ENCODE measurements around the gene HPN. TPM values are rescaled to one million over a fixed set of nuclear protein-coding genes. Genes with fewer than 3 reads are reported as not detected.
"Not testable (repeated sequence)": the region's sequence is repeated elsewhere in the genome, so short reads cannot be mapped to it uniquely, and the experiment has no call there.

HPN gene
- total RNA-seq, 1 donor from 2014 or later, result not detected

GRCh38 chr19:34997071-34997617 lies 44.4 kb upstream of the HPN start:
- no peaks in the 10 kb centered on the region for H3K9me3 Mint-ChIP-seq (ENCODE audit: unreplicated experiment)
- H3K4me1 Mint-ChIP-seq (ENCODE audit: unreplicated experiment), result peaks cover 41% of the 10 kb centered on the region
- peak overlapping the region; percentile 78 for H3K27ac Mint-ChIP-seq (ENCODE audit: unreplicated experiment)
- TF ChIP-seq CTCF (IDR thresholded peaks at IDR 0.05), result no peak
- H3K27me3 Mint-ChIP-seq (ENCODE audit: unreplicated experiment), result no peaks in the 10 kb centered on the region
- no peaks in the 10 kb centered on the region for H3K36me3 Mint-ChIP-seq (ENCODE audit: unreplicated experiment)
- no peak for DNase-seq (ENCODE audit: extremely low spot score, unreplicated experiment)
- H3K4me3 Mint-ChIP-seq (ENCODE audit: unreplicated experiment), result peak overlapping the region; percentile 22

GRCh38 chr19:34998224-34998623 lies 43.3 kb upstream of the HPN start:
- Mint-ChIP-seq H3K4me1 (ENCODE audit: unreplicated experiment) (peaks cover 49% of the 10 kb centered on the region), H3K27ac (ENCODE audit: unreplicated experiment) (peak overlapping the region; percentile 95)
- not testable (repeated sequence) for H3K36me3 Mint-ChIP-seq (ENCODE audit: unreplicated experiment); DNase-seq (ENCODE audit: extremely low spot score, unreplicated experiment); H3K4me3 Mint-ChIP-seq (ENCODE audit: unreplicated experiment); H3K9me3 Mint-ChIP-seq (ENCODE audit: unreplicated experiment); H3K27me3 Mint-ChIP-seq (ENCODE audit: unreplicated experiment)

- Mint-ChIP-seq H3K36me3 (ENCODE audit: unreplicated experiment) (no peaks in the 10 kb centered on the region), H3K27ac (ENCODE audit: unreplicated experiment) (peak overlapping the region; percentile 95), H3K9me3 (ENCODE audit: unreplicated experiment) (no peaks in the 10 kb centered on the region), H3K4me1 (ENCODE audit: unreplicated experiment) (peaks cover 54% of the 10 kb centered on the region), H3K27me3 (ENCODE audit: unreplicated experiment) (no peaks in the 10 kb centered on the region), H3K4me3 (ENCODE audit: unreplicated experiment) (peak overlapping the region; percentile 79)
- no peak for DNase-seq (ENCODE audit: extremely low spot score, unreplicated experiment)
- no peak for TF ChIP-seq CTCF (IDR thresholded peaks at IDR 0.05)
Observed at GRCh38 chr19:34998777-34999497, 42.6 kb upstream of the HPN start.

GRCh38 chr19:34999498-35000337 lies 41.8 kb upstream of the HPN start, which contains the start of gene GRAMD1A:
Gene GRAMD1A (plus strand): TSS chr19:35000323. CDS start chr19:35000479, 156 bp downstream.
- TF ChIP-seq CTCF (IDR thresholded peaks at IDR 0.05), result no peak
- DNase-seq (ENCODE audit: extremely low spot score, unreplicated experiment), result peak; percentile 95
- Mint-ChIP-seq H3K9me3 (ENCODE audit: unreplicated experiment) (no peaks in the 10 kb centered on the region), H3K4me1 (ENCODE audit: unreplicated experiment) (peaks cover 57% of the 10 kb centered on the region), H3K36me3 (ENCODE audit: unreplicated experiment) (no peaks in the 10 kb centered on the region), H3K4me3 (ENCODE audit: unreplicated experiment) (peak within 1 kb of the TSS; percentile 99), H3K27ac (ENCODE audit: unreplicated experiment) (peak within 1 kb of the TSS; percentile 96), H3K27me3 (ENCODE audit: unreplicated experiment) (no peaks in the 10 kb centered on the region)

GRCh38 chr19:35000338-35000646 lies 41.2 kb upstream of the HPN start:
- no peaks in the 10 kb centered on the region for H3K36me3 Mint-ChIP-seq (ENCODE audit: unreplicated experiment)
- DNase-seq (ENCODE audit: extremely low spot score, unreplicated experiment), result no peak
- no peak overlapping the region for H3K27ac Mint-ChIP-seq (ENCODE audit: unreplicated experiment)
- peaks cover 54% of the 10 kb centered on the region for H3K4me1 Mint-ChIP-seq (ENCODE audit: unreplicated experiment)
- TF ChIP-seq CTCF (IDR thresholded peaks at IDR 0.05), result no peak
- H3K4me3 Mint-ChIP-seq (ENCODE audit: unreplicated experiment), result peak overlapping the region; percentile 45
- H3K27me3 Mint-ChIP-seq (ENCODE audit: unreplicated experiment), result no peaks in the 10 kb centered on the region
- no peaks in the 10 kb centered on the region for H3K9me3 Mint-ChIP-seq (ENCODE audit: unreplicated experiment)

Measured in osteocyte (in vitro differentiated cells).